Frontal cortex (tissue), 4 donors: Measurements from ENCODE around the gene PSMD6. TPM values are rescaled to one million over a fixed set of nuclear protein-coding genes. Genes with fewer than 3 reads are reported as not detected.

ENCODE experiments used
- DNase-seq, 2 donors: peaks; one replicate each; pipeline ENCODE4 v3.0.0; 2012; ENCODE audit warnings: low spot score in 2 of 2
- FAIRE-seq: peaks from 2 replicates; lab custom pipeline; 2012; peaks lifted over from hg19 to GRCh38; lab: Jason Lieb, UNC
- small RNA-seq: library from RNA; depleted of rRNA; stranded (forward); fragments of <200 nt; gene quantifications from one replicate; pipeline ENCODE3, GENCODE V24; 2014
- total RNA-seq: library from RNA; depleted of rRNA; stranded (reverse); fragments of >200 nt; gene quantifications from one replicate; pipeline ENCODE4 v1.2.3, GENCODE V29; 2014
- donor health status: control.
- donor health status: control.
- donor health status: control.

PSMD6 gene
- total RNA-seq, 1 donor from 2014 or later: 63.2 TPM

- no peak for DNase-seq
- no peak for FAIRE-seq
Measured at GRCh38 chr3:63964681-63965485, 58.4 kb downstream of the PSMD6 start.

DNA sequence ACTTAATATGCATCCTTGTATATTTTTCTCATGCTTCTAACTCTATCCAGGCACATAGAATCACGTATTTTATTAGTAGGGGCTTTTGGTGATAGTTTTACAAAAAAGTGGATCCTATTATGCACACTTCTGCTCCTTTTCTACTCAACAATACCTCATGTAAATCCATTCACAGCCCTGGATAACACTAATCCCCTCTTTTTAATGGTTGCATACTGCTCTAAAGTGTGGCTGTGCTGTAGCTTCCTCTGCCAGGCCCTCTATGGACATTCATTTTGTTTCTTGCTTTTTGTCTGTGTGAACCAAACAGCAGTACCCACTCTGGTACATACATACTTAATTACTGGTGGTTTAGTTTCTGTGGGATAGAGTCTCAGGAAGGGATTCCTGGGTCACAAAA is 59.8 kb downstream of the PSMD6 start:
- DNase-seq: no peak
- FAIRE-seq: no peak

DNA sequence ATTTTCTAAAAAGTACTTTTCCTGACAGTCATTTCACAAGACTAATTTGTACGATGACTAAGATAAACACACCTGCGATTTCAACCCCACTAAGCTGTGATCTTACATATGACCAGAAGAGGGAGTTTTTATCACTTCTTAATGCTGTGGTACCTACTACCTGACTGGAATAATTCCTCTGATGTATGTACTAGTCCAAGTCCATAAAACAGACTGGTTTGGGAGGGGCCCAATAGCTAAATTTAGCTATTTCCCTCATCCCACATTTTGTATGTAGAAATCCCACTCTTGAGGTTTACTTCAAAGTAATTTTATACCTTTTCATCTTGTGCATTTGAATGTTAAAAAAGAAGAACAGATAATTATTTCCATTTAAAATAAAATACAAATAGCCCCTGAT is 61.4 kb downstream of the PSMD6 start:
- no peak for DNase-seq
- no peak for FAIRE-seq

Small RNAs within 50 kb of the gene (small RNA-seq; reads per million reads assigned to genes)
- not detected for gene RF00012

Other genes with a start within 250 kb of the PSMD6 start
- gene C3orf49, start 204.2 kb downstream of the PSMD6 start, total RNA-seq: not detected
- gene THOC7, start 159.7 kb downstream of the PSMD6 start, total RNA-seq: 48.1 TPM
- 6.9 TPM for gene ATXN7, start 159.6 kb downstream of the PSMD6 start, total RNA-seq
- gene SCAANT1, start 111.1 kb downstream of the PSMD6 start, total RNA-seq: not detected
- 84.0 TPM for gene PRICKLE2, start 202.0 kb upstream of the PSMD6 start, total RNA-seq